NAMALWA (cell line): Measurements from ENCODE around the gene C2CD3.

ENCODE experiments used
- DNase-seq: peaks from one replicate; pipeline ENCODE4 v3.0.0-alpha.2; 2015; ENCODE audit warnings: low spot score

The C2CD3 gene

DNA sequence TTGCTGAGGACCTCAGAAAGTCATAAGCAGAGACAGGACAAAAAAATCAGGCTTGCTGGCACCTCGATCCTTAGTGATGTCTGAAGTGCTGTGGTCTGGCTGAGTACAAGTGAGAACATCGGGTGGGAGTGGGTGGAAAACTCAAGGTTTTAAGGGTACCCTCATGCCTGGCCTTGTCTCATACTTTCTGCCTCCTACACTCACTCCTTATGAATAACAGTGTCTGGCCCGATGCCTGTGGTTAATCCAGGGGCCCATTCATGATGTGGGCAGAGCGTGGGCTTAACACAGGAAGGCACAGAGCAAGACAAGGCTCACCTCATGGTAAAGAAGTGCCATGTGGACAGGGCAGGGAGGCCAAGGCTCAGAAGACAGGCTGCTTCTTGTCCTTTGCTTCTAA lies 150.9 kb downstream of the C2CD3 start:
- no peak for DNase-seq

DNA sequence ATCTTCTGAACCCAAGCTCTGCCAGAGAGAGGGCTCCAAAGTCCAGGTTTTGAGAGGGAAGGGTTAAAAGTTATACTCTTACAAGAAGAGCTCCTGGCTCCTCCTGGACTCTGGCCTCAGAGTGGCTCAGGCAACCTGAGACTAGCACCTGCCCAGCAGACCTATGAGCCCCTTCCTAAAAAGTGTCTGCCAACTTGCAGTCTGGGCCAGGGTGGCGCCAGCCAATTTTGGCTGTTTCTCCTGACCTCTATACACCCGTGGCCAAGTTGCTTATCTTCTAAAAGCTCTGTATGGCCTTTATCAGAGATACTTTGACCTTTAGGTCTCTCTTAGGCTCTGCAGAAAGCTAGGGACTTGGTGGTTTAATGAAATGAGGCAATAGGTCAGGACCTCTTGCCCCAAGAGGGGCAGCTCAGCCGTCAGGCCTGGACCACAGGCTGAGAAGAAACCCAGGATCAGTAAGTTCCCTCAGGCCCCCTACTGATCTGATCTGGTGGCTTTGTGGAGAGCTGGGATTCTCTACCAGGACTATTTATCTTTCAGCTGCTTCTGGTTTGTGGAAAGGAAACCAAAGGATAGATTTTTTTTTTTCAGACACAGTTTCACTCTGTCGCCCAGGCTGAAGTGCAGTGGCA lies 151.6 kb downstream of the C2CD3 start:
- DNase-seq, result no peak

DNA sequence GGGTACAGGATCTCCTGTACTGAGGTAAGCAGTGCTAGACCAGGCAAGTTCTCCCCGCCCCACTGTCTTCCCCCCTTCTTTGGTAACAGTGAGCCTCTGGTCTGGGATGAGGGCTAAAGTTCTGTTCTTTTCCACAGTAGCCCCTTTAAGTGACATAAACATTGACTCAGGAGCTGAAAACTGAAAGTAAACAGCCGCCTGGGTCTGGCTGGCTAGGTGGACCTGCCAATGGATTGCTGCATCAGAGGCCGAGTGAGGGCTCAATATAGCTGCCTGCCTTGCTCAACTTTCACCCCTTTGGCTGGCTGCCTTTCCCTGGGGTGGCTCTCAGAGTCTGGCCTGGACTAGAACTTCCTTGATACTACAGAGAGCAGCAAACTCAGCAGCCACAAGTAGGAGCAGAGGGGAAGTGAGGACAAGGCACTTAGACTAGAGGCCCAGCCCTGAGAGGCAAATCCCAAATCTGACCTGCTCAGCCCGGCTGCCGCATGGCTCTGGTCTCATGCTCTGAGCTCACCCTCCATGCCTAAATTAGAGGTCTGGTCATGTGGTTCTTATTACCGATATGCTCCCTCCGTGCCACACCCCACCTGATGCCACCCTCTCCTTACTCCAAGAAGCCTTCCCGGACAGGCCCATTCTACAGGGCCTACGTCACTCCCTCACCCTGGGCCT lies 152.3 kb downstream of the C2CD3 start:
- no peak for DNase-seq

DNA sequence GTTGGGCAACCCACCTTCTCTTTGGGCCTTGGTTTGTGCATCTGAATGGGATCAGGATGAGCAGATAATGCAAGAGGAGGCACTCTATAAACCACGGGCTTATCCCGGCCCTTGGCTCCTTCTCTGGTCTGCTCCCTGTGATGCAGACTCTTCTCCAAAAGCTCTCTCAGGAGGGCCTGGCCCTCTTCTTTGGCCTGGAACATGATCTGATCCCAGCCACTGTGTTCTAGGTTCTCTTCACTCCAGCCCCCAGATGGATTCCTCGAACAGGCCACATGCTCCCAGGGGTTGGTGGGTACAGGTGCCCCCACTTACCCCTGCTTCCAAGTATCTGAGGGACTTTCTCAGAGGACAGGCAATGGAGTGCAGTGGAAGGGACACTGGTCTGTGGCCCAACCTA lies 153.2 kb downstream of the C2CD3 start:
- DNase-seq, result no peak

DNA sequence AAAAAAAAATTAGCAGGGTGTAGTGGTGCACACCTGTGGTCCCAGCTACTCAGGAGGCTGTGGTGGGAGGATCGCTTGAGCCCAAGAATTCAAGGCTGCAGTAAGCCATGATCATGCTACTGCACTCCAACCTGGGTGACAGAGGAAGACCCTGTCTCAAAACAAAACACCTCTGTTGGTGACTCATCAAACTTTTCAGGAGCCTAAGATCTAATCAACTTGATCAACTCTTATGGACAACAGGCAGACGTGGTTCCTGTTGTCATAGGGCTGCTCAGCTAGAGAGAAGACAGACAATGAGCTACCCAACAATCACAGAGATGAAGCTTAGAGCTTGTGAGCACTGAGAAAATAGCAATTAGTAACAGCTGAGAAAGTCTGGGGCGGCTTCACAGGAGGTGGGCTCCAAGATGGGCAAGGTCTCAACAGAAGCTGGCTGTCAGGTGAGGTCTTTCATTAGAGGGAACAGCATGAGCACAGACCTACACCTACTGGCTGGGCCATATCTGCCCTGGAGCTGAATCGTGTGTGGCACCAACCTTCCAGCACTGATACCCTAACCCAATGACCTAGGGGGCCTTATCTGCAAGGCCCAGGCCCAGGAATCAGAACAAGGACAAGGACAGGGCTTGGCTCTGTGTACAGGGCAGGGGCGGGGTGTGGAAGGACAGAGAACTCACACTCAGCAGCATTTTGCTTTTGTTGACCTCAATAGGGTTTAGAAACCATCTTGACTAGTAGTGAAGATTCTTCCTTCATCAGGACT lies 154.7 kb downstream of the C2CD3 start:
- DNase-seq, result no peak

DNA sequence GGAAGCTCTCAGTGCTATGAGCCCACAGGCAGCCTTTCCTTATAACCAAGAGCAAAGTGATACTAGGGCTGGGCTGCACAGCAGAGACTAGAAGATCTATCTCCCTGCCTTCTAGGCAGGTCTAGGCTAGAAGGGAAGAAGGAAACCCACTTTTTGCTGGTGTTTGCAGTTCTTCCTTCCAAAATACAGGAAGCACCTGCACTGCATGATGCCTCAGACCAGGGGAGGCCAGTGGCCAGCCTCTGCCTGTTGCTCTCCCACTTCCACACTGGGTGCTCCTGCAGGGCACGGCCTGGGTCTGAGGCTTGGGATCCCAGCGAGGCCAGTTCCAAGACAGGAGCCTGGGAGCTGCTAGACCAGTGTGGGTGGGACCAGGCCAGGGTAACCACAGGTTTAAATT lies 155.9 kb downstream of the C2CD3 start:
- no peak for DNase-seq

DNA sequence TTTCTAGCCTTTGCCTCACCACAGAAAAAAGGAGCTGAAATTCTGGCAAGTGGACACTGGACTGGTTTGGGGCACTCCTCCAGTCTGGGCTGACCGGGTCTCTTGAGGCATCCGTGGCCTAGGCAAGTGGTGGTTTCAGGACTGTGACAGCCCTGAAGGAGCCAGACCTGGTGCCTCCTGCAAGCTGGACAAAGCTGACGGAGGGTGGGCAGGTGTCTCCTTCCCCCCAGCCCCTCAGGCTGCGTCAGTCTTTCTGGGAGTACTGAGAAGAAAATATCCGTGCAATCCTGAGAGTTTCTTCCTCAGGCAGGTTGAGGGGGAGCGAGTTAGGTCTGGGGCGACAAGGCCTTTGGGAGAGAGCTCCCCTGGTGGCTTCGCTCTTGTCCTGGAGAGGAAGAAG lies 157.7 kb downstream of the C2CD3 start:
- no peak for DNase-seq

DNA sequence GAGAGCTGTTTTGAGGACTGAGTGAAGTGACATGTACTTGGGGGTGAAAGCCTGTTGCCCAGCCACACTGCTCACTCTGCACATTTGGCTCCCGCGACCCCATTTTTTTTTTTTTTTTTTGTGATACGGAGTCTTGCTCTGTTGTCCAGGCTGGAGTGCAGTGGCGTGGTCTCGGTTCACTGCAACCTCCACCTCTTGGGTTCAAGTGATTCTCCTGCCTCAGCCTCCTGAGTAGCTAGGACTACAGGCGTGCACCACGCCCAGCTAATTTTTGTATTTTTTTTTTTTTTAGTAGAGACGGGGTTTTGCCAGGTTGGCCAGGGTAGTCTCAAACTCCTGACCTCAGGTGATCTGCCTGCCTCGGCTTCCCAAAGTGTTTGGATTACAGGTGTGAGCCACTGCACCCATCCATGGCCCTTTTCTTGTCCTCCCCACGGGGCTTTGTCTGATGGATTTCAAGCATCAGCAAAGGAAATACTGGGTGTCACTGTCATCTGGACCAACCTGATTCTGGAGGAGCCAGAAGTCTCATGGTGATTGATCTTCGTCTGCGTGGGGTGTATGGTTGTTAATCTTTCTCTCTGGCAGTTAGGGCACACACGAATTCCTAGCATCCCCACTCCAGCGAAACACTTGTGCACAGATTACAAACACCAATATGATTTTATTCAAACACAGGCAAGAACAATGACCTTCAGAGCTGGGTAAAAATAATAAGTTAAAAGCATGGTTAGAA lies 158.6 kb downstream of the C2CD3 start:
- no peak for DNase-seq

DNA sequence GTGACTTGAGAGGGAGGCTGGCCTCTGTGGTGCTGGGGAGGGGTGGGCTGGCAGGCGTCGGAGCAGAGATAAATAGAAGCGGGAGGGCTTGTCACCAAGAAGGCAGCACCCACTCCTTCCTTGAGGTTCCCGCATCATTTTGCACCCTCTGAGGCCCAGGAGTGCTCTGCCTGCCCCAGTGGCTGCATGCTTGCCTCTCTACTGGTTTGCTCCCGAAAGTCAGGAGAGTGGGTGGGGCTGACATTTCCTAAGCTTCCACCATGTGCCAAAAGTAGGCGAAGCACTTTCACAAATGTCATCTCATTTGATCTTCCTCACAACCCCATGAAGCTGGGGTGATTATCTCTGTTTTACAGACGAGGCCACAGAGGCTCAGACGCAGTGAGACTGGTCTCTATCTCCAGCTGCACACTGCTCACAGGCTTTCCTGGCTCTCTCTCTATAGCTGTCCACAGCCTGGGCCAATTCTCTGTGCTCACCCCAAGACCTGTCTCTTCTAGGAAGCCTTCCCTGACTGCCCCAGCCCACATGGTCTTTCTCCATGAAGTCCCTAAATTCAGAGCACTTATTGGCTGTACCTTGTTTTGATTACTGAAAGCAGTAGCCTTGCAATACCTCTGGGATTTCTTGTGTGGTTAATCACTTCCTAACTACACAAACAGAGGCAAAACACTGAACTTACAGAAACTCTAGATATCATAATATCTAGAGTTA lies 159.3 kb downstream of the C2CD3 start:
- peak; percentile 68 for DNase-seq

DNA sequence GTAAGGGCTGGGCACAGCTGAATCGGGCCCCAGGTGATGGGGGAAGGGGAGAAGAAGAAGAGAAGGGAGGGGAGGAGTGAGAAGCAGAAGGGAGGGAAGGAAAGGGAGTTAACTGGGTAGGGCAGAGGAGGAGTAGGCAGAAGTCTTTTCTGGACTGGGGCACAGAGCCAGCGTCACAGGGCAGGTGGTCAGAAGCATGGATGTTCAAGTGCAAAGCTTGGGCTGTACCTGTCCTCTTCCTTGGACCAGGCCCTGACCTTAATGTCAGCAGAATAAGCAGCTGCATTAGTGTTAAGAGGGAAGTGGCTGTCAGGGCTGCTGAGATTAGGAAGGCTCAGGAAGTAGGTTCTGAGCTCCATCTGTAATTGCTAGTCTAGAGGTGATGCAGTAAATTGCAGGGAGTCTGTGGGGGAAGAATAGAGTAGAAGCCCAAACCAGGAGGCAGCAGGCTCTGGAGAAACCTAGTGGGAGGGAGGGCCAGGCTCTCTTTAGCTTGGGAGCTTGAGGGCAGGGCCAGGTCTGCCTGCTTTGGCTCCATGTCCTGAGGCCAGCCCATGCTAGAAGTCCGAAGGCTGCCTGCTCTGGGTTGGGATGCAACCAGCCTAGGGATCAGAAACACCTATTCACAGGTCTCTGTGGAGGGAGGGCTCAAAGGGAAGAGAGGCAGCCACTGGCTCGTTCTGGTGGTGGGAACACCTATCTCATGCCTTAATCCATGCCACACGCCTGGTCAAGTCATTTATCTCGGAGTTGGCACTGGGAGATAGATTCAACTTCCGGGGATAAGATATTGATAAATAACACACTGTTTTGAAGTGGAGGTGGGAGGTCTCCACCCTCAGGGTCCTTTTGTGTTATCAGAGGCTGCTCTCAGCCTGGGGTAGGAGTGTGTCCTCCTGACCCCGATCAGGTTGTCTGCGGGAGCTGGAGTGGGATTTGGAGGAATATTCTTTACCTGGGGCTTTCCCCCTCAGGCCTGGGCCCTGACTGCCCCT lies 160.2 kb downstream of the C2CD3 start:
- DNase-seq, result peak; percentile 8

DNA sequence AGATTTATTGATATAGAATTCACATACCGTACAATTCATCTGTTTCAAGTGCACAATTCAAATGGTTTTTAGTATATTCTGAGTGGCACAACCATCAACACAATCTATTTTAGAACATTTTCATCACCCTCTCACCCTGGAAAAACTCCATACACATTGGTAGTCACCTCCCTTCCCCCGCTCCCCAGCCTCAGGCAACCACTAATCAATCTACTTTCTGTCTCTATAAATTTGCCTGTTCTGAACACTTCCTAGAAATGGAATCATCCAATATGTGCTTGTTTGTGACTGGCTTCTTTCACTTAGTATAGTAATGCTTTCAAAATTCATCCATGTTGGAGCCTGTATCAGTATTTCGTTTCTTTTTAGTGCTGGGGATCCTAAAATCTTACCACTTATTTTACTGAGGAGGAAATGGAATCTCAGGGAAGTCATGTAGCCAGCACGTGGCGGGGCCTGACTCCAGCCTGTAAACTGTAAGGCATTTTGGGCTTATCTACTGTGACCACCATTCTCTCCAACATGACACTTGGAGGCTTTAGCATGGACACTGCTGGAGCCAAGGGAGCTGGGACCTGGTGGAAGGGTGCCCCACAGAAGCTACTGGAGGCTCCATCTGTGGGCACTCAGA lies 161.0 kb downstream of the C2CD3 start:
- DNase-seq, result no peak

DNA sequence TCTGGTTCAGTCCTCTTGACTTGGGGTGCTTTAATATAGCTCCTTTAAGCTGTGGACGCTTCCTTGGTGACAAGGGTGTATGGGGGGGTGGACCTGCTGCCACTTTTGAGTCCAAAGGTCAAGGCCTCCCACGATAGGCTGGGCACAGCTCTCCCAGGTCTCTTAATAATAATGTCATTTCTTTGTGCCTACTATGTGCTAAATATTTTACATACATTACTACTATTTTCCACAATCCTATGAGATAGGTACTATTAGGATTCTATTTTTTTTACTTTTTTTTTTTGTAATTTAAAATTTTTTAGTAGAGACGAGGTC lies 161.6 kb downstream of the C2CD3 start:
- DNase-seq, result no peak

DNA sequence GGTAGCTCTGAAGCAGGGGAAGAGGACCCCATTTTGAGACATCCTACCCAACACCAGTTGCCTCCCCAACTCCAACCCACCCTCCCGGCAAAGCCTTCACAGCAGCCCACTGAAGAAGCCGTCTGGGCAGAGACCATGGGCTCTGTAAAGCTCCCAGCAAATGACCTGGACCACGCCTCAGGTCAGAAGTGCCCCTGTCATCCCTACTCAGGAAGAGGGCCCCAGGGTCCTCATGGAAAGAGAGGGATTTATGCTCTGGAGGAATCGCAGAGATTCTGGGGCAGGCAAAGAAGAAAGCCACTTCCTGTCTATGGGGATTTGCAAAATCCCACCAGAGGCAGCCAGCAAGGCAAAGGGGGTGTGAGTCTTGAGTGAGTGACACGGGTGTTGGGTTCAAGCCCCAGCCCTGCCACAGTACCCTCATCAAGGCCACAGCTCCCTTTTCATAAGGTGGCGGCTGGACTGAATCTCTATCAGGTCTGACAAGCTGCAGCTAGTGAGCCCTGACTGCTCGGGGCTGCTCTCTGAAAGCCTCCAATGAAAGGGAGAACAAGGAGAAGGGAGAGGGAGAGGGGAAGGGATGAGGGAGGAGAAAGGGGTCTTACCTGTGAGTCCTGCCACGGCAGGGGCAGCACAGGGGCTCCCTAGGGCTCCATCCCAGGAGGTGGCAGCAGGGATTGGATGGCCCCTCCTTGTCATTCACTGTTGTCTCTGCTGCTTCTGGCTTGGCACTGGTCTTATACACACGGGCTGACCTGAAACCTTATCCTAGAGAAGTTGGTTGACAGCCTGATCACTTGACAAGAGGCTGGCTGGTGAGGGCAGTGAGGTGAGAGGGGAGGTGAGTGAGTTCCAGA lies 162.2 kb downstream of the C2CD3 start, which contains the start of gene UCP3:
UCP3 (minus strand) TSS at position 713 of the 857 bp plus-strand sequence. CDS start 2,043 bp downstream, outside the sequence.
- DNase-seq, result no peak

DNA sequence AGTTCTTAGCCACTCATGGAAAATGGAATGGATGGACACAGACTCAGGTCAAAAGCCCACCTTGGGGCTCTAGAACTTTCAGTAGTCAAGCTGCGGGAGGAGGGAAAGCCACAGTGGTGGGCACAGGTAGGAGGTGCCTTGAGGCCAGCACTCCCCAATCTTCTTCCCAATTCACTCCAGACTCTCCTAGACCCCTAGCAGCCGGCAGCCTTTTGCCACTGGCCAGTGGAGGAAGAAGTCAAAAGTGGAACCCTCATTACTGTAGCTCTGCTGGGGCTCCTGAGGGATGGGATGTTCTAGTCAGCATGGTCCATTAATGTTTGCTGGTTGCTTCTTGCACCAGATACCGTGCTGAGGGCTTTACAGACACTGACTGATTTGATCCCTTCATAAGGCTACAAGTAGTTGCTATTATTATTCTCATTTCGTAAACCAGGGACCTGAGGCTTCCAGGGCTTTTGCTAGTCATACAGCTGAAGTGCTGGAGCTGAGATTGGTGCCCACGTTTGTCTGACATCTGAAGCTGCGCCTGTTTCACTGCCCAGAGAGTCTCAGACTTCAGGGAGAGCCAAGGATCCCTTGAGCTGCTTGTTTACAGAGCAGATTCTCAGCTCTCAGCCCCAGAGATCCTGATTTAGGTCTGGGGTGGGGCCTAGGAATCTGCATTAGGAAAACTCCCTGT lies 163.0 kb downstream of the C2CD3 start:
- DNase-seq, result no peak

DNA sequence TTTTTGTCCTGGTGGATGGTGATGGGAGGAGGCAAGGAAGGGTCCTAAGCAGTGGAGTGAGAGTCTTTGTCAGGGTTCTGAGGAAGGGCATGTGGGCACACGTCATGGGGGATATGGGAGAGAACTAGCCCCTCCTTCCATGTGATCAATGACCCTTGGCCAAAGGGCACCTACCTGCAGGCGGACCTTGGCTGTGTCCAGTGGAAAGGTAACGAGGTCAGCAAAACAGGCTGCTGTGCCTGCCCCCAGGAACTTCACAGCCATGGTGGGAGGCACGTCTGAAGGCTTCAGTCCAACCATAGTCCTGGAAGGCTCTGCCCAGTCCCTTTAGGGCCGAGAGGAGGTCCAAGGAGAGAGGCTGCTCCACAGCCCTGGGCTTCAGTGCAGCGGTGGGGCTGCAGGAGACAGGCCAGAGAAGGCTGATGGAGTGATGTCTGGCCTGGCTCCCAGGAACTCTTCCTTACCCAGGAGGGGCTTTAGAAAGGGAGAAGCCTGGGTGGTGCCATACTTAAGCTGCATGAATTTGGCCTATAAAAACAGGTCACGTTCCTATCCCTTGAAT lies 164.0 kb downstream of the C2CD3 start:
- no peak for DNase-seq

DNA sequence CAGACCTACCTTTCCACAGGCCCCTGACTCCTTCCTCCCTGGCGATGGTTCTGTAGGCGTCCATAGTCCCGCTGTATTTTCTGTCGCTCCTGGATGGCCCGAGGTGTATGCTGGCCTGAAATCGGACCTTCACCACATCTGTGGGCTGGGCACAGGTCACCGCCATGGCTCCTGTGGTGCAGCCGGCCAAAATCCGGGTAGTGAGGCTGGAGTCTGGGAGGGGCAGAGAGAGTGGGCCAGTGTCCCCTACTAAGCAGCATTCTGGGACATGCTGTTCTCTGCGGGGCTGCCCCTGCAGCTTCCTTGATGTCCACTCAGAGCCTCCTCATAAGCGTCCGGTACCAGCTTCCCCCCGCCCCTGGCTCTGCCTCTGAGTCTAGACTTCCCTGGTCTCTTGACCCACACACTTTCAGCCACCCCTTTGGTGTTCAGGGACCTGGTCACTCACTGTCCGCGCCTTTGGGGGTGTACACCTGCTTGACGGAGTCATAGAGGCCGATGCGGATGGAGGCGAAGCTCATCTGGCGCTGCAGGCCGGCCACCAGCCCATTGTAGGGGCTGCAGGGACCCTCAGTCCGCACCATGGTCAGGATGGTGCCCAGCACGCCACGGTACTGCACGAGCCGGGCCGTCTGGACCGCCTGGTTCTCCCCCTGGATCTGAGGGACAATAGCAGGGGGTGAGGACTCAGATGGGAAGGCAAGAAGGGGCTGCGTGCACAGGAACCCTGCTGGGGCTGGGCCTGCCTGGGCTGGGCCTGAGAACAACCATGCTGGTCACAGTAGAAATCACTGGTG lies 164.9 kb downstream of the C2CD3 start:
- DNase-seq, result no peak
